ENCODE results near the gene PLEKHA6. TPM values are rescaled to one million over a fixed set of nuclear protein-coding genes. Genes with fewer than 3 reads are reported as not detected.

Gene PLEKHA6
- total RNA-seq, 1 experiment from 2014 or later: 2.1 TPM

DNA sequence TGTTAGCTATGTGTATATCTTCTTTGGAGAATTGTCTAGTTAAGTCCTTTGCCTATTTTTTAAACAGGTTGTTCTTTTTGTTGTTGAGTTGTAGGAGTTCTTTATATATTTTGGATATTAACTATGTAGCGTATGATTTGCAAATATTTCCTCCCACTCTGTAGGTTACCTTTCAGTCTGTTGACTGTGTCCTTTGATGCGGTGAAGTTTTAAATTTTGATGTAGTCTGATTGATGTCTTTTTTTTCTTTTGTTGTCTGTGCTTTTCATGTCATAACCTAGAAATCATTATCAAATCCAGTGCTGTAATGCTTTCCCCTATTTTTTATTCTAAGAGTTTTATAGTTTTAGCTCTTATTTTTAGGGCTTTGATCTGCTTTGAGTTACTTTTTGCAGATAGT lies 154.8 kb downstream of the PLEKHA6 start:
- H4K20me1 ChIP-seq (ENCODE audit: control insufficient read depth, insufficient read depth, insufficient read length): no peaks in the 10 kb centered on the region
- no peak overlapping the region for H3K27ac Mint-ChIP-seq
- no peak overlapping the region for H3K56ac ChIP-seq (ENCODE audit: insufficient read length, low read depth, low read length)
- H3K27me3 Mint-ChIP-seq (ENCODE audit: low read depth): no peaks in the 10 kb centered on the region; the same call in 1 of the 2 replicates
- no peak overlapping the region for H2BK120ac ChIP-seq (ENCODE audit: low read depth, low read length, poor library complexity, severe bottlenecking)
- H4K91ac ChIP-seq (ENCODE audit: insufficient read length, low read depth, low read length): no peak overlapping the region
- no CpG with 5 or more reads among the region's 2 CpGs for WGBS (ENCODE audit: extremely low coverage, insufficient read length, low lambda C conversion rate)
- H3K9ac ChIP-seq (ENCODE audit: extremely low read depth, insufficient read length, low read length): no peak overlapping the region
- H3K27me3 ChIP-seq (ENCODE audit: insufficient read depth, low read length): no peaks in the 10 kb centered on the region
- TF ChIP-seq, protein P1, sequence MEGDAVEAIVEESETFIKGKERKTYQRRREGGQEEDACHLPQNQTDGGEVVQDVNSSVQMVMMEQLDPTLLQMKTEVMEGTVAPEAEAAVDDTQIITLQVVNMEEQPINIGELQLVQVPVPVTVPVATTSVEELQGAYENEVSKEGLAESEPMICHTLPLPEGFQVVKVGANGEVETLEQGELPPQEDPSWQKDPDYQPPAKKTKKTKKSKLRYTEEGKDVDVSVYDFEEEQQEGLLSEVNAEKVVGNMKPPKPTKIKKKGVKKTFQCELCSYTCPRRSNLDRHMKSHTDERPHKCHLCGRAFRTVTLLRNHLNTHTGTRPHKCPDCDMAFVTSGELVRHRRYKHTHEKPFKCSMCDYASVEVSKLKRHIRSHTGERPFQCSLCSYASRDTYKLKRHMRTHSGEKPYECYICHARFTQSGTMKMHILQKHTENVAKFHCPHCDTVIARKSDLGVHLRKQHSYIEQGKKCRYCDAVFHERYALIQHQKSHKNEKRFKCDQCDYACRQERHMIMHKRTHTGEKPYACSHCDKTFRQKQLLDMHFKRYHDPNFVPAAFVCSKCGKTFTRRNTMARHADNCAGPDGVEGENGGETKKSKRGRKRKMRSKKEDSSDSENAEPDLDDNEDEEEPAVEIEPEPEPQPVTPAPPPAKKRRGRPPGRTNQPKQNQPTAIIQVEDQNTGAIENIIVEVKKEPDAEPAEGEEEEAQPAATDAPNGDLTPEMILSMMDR (conservative IDR thresholded peaks at IDR 0.05): no peak
- DNase-seq: no peak
- H3K4me3 Mint-ChIP-seq: no peak overlapping the region
- H4K5ac ChIP-seq (ENCODE audit: insufficient read length, low read depth, low read length): no peak overlapping the region
- H2BK5ac ChIP-seq (ENCODE audit: insufficient read length, low read length): no peak overlapping the region
- H3K4me1 ChIP-seq (ENCODE audit: insufficient read depth, low read length): no peaks in the 10 kb centered on the region; the same call in 1 of the 2 replicates
- H3K27ac ChIP-seq (ENCODE audit: insufficient read length, low read depth, low read length): no peak overlapping the region
- H2AK5ac ChIP-seq (ENCODE audit: insufficient read length, low read length): no peak overlapping the region
- no peak overlapping the region for H3K4me2 ChIP-seq (ENCODE audit: insufficient read depth, insufficient read length, low read length)
- no peak overlapping the region for H3K4ac ChIP-seq (ENCODE audit: low read depth, low read length)
- no peaks in the 10 kb centered on the region for H3K9me3 ChIP-seq (ENCODE audit: control insufficient read depth, low read depth, low read length)
- no peaks in the 10 kb centered on the region for H3K79me1 ChIP-seq (ENCODE audit: insufficient read depth, low read depth, low read length, poor library complexity, severe bottlenecking)
- H3K79me2 ChIP-seq (ENCODE audit: insufficient read depth, low read length): no peaks in the 10 kb centered on the region
- H2BK12ac ChIP-seq (ENCODE audit: insufficient read length, low read depth, low read length): no peak overlapping the region
- H3K4me1 Mint-ChIP-seq: peaks cover 24 to 28% of the 10 kb centered on the region in 2 experiments
- no peak overlapping the region for H3K14ac ChIP-seq (ENCODE audit: insufficient read depth, low read length)
- no peak overlapping the region for H4K8ac ChIP-seq (replicated peaks; ENCODE audit: insufficient read length, low read depth, low read length)
- H3K36me3 Mint-ChIP-seq (ENCODE audit: insufficient read depth in 1 of 3, low read depth in 3 of 3): no peaks in the 10 kb centered on the region
- H3K18ac ChIP-seq (ENCODE audit: insufficient read length, low read depth, low read length): no peak overlapping the region
- H3T11ph ChIP-seq (ENCODE audit: low read length): no peak overlapping the region
- no peak overlapping the region for H3K23ac ChIP-seq (ENCODE audit: insufficient read length, low read depth, low read length)
- H3K9me3 Mint-ChIP-seq: no peaks in the 10 kb centered on the region
- H3K23me2 ChIP-seq (ENCODE audit: insufficient read length, low read depth, low read length, poor library complexity, severe bottlenecking): no peaks in the 10 kb centered on the region
- H2BK20ac ChIP-seq (ENCODE audit: low read depth, low read length, poor library complexity, severe bottlenecking): no peak overlapping the region
- no peak overlapping the region for H2AFZ ChIP-seq (ENCODE audit: low read length)
- no peak overlapping the region for H2BK15ac ChIP-seq (ENCODE audit: low read depth, low read length)
